ENCODE data around the gene SCAPER.

DNA sequence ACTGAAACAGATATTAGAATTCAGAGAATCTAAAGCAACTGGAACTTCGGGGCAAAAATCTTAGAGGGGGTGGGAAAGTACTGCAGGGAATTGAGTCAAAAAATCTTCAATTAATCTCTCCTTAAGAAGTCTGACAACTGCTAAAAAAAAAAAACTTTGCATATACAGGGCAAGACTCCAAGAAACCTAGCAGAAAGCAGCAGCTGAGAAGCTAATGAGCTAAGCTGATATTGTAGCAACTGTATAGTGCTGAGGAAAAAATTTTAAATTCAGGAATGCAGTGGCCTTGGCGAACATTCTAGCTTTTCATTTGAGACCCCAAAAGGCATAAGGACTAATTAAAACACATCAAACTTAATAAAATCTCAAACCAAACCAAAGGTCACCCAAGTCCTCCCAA lies 113.6 kb downstream of the SCAPER start:
- TF ChIP-seq, protein P1, sequence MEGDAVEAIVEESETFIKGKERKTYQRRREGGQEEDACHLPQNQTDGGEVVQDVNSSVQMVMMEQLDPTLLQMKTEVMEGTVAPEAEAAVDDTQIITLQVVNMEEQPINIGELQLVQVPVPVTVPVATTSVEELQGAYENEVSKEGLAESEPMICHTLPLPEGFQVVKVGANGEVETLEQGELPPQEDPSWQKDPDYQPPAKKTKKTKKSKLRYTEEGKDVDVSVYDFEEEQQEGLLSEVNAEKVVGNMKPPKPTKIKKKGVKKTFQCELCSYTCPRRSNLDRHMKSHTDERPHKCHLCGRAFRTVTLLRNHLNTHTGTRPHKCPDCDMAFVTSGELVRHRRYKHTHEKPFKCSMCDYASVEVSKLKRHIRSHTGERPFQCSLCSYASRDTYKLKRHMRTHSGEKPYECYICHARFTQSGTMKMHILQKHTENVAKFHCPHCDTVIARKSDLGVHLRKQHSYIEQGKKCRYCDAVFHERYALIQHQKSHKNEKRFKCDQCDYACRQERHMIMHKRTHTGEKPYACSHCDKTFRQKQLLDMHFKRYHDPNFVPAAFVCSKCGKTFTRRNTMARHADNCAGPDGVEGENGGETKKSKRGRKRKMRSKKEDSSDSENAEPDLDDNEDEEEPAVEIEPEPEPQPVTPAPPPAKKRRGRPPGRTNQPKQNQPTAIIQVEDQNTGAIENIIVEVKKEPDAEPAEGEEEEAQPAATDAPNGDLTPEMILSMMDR (conservative IDR thresholded peaks at IDR 0.05; ENCODE audit: low read depth, low read length), result no peak
- TF ChIP-seq BHLHE40 (IDR thresholded peaks at IDR 0.05; ENCODE audit: low read depth, low read length) (no peak), POLR2A (IDR thresholded peaks at IDR 0.05; ENCODE audit: low read depth, low read length) (no peak), CEBPB (IDR thresholded peaks at IDR 0.05; ENCODE audit: low read depth, low read length) (no peak), NFE2L2 (IDR thresholded peaks at IDR 0.05; ENCODE audit: low read depth, low read length) (no peak), SMC3 (IDR thresholded peaks at IDR 0.05; ENCODE audit: low read depth, low read length) (no peak), RCOR1 (IDR thresholded peaks at IDR 0.05; ENCODE audit: insufficient replicate concordance, low read length) (no peak), FOS (IDR thresholded peaks at IDR 0.05; ENCODE audit: low read depth, low read length) (no peak), RAD21 (IDR thresholded peaks at IDR 0.05; ENCODE audit: low read length) (no peak), CHD1 (IDR thresholded peaks at IDR 0.05; ENCODE audit: low read depth, low read length) (no peak)
- TF ChIP-seq, protein P2, sequence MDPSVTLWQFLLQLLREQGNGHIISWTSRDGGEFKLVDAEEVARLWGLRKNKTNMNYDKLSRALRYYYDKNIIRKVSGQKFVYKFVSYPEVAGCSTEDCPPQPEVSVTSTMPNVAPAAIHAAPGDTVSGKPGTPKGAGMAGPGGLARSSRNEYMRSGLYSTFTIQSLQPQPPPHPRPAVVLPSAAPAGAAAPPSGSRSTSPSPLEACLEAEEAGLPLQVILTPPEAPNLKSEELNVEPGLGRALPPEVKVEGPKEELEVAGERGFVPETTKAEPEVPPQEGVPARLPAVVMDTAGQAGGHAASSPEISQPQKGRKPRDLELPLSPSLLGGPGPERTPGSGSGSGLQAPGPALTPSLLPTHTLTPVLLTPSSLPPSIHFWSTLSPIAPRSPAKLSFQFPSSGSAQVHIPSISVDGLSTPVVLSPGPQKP (IDR thresholded peaks at IDR 0.05; ENCODE audit: borderline replicate concordance, low read depth, low read length), result no peak
- TF ChIP-seq, protein P3, sequence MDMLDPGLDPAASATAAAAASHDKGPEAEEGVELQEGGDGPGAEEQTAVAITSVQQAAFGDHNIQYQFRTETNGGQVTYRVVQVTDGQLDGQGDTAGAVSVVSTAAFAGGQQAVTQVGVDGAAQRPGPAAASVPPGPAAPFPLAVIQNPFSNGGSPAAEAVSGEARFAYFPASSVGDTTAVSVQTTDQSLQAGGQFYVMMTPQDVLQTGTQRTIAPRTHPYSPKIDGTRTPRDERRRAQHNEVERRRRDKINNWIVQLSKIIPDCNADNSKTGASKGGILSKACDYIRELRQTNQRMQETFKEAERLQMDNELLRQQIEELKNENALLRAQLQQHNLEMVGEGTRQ (IDR thresholded peaks at IDR 0.05; ENCODE audit: low read depth, low read length), result no peak
